NT2/D1 (cell line): ENCODE data around the gene SSH2.

Source experiments
- DNase-seq: peaks from one replicate; pipeline ENCODE4 v3.0.0-alpha.2; 2011; ENCODE audit warnings: low read depth, low spot score
- H3K27me3 ChIP-seq: 2 replicates; pipeline ENCODE4 v1.6.0; 2011; ENCODE audit warnings: mild to moderate bottlenecking; ENCODE audit not compliant: insufficient read length, insufficient read depth
- H3K36me3 ChIP-seq: 2 replicates; pipeline ENCODE4 v1.6.1; 2011; ENCODE audit warnings: mild to moderate bottlenecking, low read length, mixed read lengths; ENCODE audit not compliant: insufficient read depth, insufficient read length
- H3K4me1 ChIP-seq: 2 replicates; pipeline ENCODE4 v1.5.1; 2011; ENCODE audit not compliant: insufficient read depth, insufficient read length
- H3K4me3 ChIP-seq: 2 replicates; pipeline ENCODE4 v1.5.1; 2011; ENCODE audit warnings: low read depth; ENCODE audit not compliant: insufficient read length
- H3K9ac ChIP-seq: 2 replicates; pipeline ENCODE4 v1.6.0; 2011; ENCODE audit warnings: low read depth; ENCODE audit not compliant: insufficient read length
- H3K9me3 ChIP-seq: 2 replicates; pipeline ENCODE4 v1.5.1; 2011; ENCODE audit warnings: mild to moderate bottlenecking, low read length; ENCODE audit not compliant: insufficient read depth
- SUZ12 ChIP-seq: IDR thresholded peaks from 2 replicates; pipeline ENCODE4 v1.6.1; 2011; ENCODE audit not compliant: insufficient read length, insufficient read depth; ENCODE audit errors: extremely low read depth
- YY1 ChIP-seq: IDR thresholded peaks from 2 replicates; pipeline ENCODE4 v1.6.1; 2011; ENCODE audit not compliant: insufficient read length, insufficient read depth
- ZNF274 ChIP-seq: IDR thresholded peaks from 2 replicates; pipeline ENCODE4 v1.6.1; 2011; ENCODE audit warnings: mild to moderate bottlenecking, low read depth, low read length

Gene SSH2

GRCh38 chr17:29576214-29577000 is 353.6 kb downstream of the SSH2 start:
- peaks cover 85% of the 10 kb centered on the region for H3K36me3 ChIP-seq
- H3K9me3 ChIP-seq = no peaks in the 10 kb centered on the region
- no peaks in the 10 kb centered on the region for H3K27me3 ChIP-seq
- DNase-seq = no peak
- TF ChIP-seq SUZ12 (no peak), YY1 (no peak), ZNF274 (no peak)
- no peak overlapping the region for H3K9ac ChIP-seq
- H3K4me1 ChIP-seq = peaks cover 4% of the 10 kb centered on the region
- no peak overlapping the region for H3K4me3 ChIP-seq
